GM19099 (cell line): Measurements from ENCODE around the gene ERI3.

ENCODE experiments used
- POLR2A ChIP-seq: IDR thresholded peaks from 3 replicates; pipeline ENCODE4 v1.6.1; 2011; ENCODE audit warnings: low read depth; ENCODE audit not compliant: insufficient read length; ENCODE audit errors: extremely low read depth

ERI3 gene

DNA sequence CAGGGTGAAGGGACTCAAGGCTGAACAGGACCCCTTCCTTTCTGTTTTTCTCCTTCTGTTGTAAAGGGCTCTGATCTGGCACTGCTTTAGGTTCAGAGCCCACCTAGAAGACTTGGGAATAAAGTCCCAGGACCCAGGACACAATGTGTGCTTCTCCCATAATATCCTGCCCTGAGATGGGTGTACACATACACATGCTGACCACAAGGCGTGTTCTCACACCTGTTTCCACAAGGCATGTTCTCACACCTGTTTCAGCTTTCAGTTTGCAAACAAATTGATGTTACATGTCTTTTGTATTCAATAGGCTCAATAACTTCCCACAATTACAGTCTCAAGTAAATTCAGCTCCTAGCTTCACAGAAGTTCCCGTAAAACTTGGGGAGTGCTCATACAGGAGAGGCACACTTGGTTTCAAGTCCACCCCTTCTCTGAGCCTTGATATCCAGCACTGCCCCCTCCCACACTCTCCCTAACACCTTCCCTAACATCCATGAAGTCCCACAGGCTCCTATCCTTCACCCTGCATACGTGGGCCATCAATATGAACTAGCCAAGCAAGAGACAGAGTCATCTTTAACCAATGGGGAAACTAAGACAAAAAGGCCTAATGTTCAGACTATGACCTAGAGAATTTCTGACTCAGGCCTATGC is 41.7 kb downstream of the ERI3 start:
- no peak for TF ChIP-seq POLR2A

DNA sequence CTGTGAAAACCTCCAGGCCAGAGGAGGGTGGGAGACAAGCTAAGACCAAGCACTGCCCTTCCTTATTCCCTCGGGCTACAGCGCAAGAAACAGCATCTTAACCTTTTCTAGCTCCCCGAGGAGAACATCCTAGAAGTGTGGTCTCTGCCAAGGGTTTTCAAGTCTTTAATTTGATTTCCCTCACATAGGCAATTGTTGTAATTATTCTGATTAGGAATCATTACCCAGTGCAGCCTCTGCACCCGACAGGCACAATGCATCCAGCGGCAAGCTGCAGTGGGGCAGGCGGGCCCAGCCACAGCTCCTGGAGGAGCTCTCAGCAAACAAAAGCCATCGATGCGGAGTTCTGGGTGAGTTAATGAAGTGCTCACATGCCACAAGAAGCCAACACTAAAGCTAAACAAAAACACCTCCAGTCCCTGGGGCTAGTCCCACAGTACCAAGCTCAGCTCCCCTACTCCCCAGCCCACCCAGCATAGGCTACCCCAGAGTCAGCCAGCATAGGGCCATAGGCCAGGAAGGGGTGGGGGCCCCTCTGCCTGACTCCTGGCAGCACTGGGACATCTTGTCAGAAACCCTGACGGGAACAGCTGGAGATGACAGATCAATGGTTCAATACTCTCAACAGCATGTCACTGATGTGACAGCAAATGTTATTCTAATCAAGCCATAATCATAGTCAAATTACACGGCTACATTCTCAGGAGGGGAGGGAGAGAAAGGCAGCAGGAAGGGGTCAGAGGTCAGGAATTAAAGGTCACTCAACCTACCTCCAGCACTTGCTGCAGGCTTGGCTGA is 42.5 kb downstream of the ERI3 start:
- TF ChIP-seq POLR2A = no peak

DNA sequence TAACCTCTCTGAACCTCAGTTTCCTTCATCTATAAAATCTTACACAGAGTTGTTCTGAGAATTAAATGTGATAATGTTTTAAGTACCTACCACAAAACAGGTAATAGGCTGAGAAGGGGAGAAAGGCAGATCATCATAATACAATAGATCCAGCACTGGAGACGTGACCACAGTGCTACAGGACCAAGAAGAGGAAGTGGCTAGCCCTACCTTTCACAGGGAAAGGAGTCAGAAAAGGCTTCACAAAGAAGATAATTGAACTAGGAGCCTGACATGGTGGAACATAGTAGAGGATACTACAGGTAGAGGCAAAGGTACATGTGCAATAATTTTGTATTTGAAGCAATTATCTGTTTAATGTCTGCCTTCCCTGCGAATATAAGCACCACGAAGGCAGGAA is 45.1 kb downstream of the ERI3 start:
- no peak for TF ChIP-seq POLR2A

DNA sequence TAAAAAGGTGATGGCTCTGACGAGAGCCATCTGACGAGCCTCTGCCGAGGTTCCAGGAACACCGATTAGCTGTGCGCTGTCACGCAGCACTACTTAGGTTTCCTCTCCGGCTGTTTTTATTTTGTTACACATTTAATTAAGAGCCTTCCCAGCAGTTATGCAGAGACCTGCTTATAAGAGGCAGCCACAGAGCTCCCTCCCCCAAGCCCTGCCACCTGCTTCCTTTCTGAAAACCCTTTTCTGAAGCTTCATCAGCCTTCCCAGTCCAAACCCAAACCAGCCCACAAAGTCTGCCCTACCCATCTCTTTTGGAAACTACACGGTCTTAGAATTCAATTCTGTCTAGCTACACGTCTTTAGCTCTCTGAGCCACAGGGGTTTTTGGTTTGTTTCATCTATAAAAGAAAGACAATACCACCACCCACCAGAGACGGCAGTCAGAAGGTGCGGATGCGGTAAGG is 49.1 kb downstream of the ERI3 start:
- TF ChIP-seq POLR2A = no peak

DNA sequence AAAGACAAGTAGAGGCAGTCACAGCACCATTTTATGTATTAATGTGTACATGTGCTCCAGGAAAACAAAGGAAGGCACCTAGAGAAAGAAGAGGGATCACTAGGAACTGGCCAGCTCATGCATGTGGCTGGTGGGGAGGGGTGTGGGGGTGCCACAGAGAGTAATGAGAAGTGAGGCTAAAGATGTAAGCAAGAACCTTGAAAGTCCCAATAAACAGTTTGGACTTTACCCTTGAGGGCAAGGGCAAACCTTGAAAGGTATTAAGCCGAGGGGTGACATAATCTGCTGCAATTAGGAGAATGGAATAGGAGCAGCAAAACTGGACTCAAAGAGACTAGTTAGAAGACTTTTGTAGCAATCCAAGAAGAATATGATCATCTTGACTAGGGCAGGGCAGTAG is 51.5 kb downstream of the ERI3 start:
- TF ChIP-seq POLR2A = no peak

GRCh38 chr1:44302541-44302940 is 52.5 kb downstream of the ERI3 start:
- no peak for TF ChIP-seq POLR2A

- TF ChIP-seq POLR2A = no peak
These were observed 53.6 kb downstream of the ERI3 start for GRCh38 chr1:44301442-44301841.

- no peak for TF ChIP-seq POLR2A
These were observed 54.2 kb downstream of the ERI3 start for GRCh38 chr1:44300852-44301251.

GRCh38 chr1:44297695-44298400 is 57.2 kb downstream of the ERI3 start:
- no peak for TF ChIP-seq POLR2A

DNA sequence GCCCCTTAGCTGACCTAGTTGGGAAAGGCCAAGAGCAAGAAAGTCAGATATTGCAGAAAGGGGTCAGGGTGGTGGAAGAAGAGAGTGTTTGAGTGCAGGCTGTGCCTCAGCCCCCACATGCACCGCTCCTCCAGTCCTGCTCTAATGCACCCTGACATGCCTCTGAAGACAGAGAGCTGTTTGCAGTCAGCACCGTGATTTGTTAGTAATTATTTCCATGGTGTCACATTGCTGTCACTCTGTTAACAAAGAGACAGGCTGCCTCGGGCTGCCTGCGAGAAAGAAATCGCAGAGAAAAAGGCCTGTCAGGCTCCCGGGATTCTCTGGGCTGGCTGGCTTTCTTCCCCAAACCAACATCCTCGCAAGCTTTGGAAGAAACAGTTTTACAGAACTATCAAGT is 58.3 kb downstream of the ERI3 start:
- no peak for TF ChIP-seq POLR2A

DNA sequence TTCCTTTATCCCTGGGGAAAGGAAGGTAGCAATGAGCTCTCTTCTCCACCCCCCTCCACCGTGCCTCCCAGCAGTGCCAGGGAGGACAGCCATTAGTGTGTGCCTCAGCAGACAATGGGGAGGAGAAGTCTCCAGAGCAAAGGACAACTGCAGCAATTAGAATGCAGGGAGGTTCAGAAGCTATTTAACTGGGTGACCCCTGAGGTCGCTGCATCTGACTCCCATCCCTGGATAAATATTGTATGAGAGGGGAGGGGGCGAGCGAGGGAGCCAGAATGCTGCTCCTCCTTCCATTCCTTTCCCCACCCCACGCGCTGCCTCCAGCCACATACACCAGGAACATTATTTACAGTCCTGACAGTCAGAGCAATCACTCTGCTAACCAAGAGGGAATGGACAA is 59.0 kb downstream of the ERI3 start:
- no peak for TF ChIP-seq POLR2A

- TF ChIP-seq POLR2A = no peak
These were observed 60.5 kb downstream of the ERI3 start for GRCh38 chr1:44294588-44295007.

GRCh38 chr1:44293761-44294315 is 61.2 kb downstream of the ERI3 start:
- no peak for TF ChIP-seq POLR2A

GRCh38 chr1:44292651-44293050 is 62.4 kb downstream of the ERI3 start:
- no peak for TF ChIP-seq POLR2A
